NT2/D1 (cell line): ENCODE data around the gene MYLK2.

Experiments used
- SUZ12 ChIP-seq: IDR thresholded peaks from 2 replicates; pipeline ENCODE4 v1.6.1; 2011; ENCODE audit not compliant: insufficient read length, insufficient read depth; ENCODE audit errors: extremely low read depth
- YY1 ChIP-seq: IDR thresholded peaks from 2 replicates; pipeline ENCODE4 v1.6.1; 2011; ENCODE audit not compliant: insufficient read length, insufficient read depth
- ZNF274 ChIP-seq: IDR thresholded peaks from 2 replicates; pipeline ENCODE4 v1.6.1; 2011; ENCODE audit warnings: mild to moderate bottlenecking, low read depth, low read length

DNA sequence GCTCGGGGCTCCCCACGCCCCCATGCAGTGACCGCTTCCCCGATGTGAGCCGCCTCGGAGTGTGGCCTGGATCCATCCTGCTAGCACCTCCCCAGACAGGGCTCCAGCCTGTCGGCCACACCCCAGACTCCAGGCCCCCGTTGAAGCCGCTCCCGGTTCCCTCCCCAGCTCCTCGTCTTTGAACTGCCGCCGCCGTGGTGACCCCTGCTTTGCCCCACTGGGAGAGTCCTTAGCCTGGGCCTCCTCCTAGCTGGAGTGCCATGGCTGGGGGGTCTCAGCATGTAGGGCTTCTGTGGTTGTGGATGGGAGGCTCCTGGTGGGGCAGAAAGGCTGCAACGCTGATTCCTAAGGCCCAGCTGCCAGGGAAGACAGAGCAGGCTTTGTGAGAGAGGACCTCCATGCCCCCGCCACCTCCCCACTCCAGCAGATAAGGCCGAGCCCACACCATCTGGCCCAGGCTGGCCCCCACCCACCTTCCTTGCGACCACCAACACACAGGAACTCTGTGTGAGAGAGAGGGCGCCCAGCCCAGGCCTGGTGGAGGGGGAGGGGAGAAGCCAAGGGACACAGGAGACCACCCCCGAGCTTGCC, 14.9 kb downstream of the MYLK2 start:
- TF ChIP-seq YY1, result no peak
- TF ChIP-seq ZNF274, result no peak
- no peak for TF ChIP-seq SUZ12
